ENCODE data around the gene MED13L.
A peak's percentile ranks its signal among the peaks of the same experiment; 100 is the strongest.

MED13L gene

GRCh38 chr12:116019415-116019814 lies 258.1 kb downstream of the MED13L start:
- TF ChIP-seq CTCF (IDR thresholded peaks at IDR 0.05) = no peak

- TF ChIP-seq CTCF (IDR thresholded peaks at IDR 0.05) = no peak
These were observed 259.2 kb downstream of the MED13L start for GRCh38 chr12:116018282-116018681.

GRCh38 chr12:116015525-116015924 lies 262.0 kb downstream of the MED13L start:
- TF ChIP-seq CTCF (IDR thresholded peaks at IDR 0.05) = peak; percentile 71

- no peak for TF ChIP-seq CTCF (IDR thresholded peaks at IDR 0.05)
These were observed 264.7 kb downstream of the MED13L start for GRCh38 chr12:116012757-116013156.

GRCh38 chr12:116011217-116011616 lies 266.3 kb downstream of the MED13L start:
- TF ChIP-seq CTCF (IDR thresholded peaks at IDR 0.05) = no peak

- TF ChIP-seq CTCF (IDR thresholded peaks at IDR 0.05) = no peak
These were observed 267.0 kb downstream of the MED13L start for GRCh38 chr12:116010467-116010866.

GRCh38 chr12:116009805-116010204 lies 267.7 kb downstream of the MED13L start:
- TF ChIP-seq CTCF (IDR thresholded peaks at IDR 0.05) = peak; percentile 25; the same call in 1 of the 2 replicates

GRCh38 chr12:116006141-116006540 lies 271.4 kb downstream of the MED13L start:
- TF ChIP-seq CTCF (IDR thresholded peaks at IDR 0.05) = no peak
